Lower leg skin (tissue), 4 donors: ENCODE data around the gene SEMA3G. TPM values are rescaled to one million over a fixed set of nuclear protein-coding genes. Genes with fewer than 3 reads are reported as not detected.
A peak's percentile ranks its signal among the peaks of the same experiment; 100 is the strongest.

Source experiments
- DNase-seq, 2 donors: peaks; one replicate each; pipeline ENCODE4 v3.0.0-alpha.2; 2019; ENCODE audit warnings: low spot score in 2 of 2
- H3K4me3 ChIP-seq: fragments of 200-600 bp; sonication (generic); 2 replicates; pipeline ENCODE4 v1.5.1; 2017; ENCODE audit warnings: mild to moderate bottlenecking, low read depth; ENCODE audit not compliant: poor library complexity, severe bottlenecking
- POLR2A ChIP-seq, 2 donors: fragments of 450-650 bp; IDR thresholded peaks; one replicate each; pipeline ENCODE4 v1.6.1; 2016 to 2017; ENCODE audit warnings: antibody characterized with exemption in 2 of 2, mild to moderate bottlenecking in 1 of 2, moderate library complexity in 1 of 2
- WGBS, 2 donors: methylation state at CpG; one replicate each; pipeline ENCODE4 v1.1.5; 2018; 5-methylcytosine and 5-hydroxymethylcytosine counted together
- intact Hi-C: fragments of 100-400 bp; cut with DNase I; formaldehyde crosslinking; loops from one replicate; pipeline ENCODE4 v1.15.0; 2023; ENCODE audit warnings: low total_unique reads
- total RNA-seq, 4 donors: library from RNA; depleted of rRNA; stranded (reverse); fragments of >200 nt; gene quantifications; one replicate each; pipeline ENCODE4 v1.1.0, GENCODE V29; 2016
- TF ChIP-seq, protein P1 (sequence below), 3 donors: fragments of 450-650 bp; IDR thresholded peaks; one replicate each; pipeline ENCODE4 v1.5.1; 2016; ENCODE audit warnings: antibody characterized with exemption in 3 of 3, mild to moderate bottlenecking in 3 of 3, moderate library complexity in 2 of 3

The SEMA3G gene
- total RNA-seq, 4 donors from 2014 or later = 17.9 to 49.8 (median 26.9) TPM

DNA sequence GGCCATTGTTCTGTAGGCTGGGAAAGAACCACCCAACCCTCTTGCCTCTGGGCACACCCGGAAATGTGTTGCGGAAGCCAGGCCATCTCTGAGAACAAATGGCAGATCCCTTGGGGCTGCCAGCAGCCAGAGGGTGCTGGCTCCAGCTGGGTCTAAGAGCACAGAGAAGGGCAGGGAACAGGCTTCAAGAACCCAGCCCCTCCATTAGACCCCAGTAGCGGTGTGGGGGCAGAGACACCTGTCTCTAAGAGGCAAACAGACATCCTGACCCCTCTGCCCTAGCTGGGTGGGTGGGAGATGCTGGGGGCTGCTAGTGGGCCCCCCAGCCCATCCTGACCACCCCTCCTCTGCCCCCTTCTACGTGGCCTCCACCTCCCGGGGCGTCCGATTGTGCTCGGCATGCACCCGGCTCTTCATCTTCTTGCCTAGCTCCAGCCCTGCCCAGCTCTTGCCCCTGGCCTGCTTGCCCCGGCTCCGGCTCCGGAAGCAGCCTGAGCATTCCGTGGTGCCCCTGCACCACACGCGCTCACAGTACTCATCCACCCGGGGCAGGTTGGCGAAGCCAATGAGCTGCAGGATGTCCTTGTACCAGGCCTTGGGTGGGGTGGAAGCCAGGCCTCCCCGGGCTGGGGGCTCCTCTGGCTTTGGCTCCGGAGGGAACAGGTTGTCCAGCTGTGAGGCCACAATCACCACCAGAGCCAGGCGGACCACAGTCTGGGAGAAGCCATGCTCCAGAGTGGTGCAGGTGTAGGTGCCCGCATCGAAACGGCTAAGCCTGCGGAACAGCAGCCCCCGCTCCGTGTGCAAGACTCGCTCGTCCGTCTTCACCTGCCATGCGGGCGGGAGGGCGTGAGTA lies 9.4 kb downstream of the SEMA3G start:
- WGBS, 2 donors = 91 to 94% methylated on average over 29 to 30 of the region's 32 CpGs
- TF ChIP-seq POLR2A (IDR thresholded peaks at IDR 0.05) = no peak
- TF ChIP-seq, protein P1, sequence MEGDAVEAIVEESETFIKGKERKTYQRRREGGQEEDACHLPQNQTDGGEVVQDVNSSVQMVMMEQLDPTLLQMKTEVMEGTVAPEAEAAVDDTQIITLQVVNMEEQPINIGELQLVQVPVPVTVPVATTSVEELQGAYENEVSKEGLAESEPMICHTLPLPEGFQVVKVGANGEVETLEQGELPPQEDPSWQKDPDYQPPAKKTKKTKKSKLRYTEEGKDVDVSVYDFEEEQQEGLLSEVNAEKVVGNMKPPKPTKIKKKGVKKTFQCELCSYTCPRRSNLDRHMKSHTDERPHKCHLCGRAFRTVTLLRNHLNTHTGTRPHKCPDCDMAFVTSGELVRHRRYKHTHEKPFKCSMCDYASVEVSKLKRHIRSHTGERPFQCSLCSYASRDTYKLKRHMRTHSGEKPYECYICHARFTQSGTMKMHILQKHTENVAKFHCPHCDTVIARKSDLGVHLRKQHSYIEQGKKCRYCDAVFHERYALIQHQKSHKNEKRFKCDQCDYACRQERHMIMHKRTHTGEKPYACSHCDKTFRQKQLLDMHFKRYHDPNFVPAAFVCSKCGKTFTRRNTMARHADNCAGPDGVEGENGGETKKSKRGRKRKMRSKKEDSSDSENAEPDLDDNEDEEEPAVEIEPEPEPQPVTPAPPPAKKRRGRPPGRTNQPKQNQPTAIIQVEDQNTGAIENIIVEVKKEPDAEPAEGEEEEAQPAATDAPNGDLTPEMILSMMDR (IDR thresholded peaks at IDR 0.05) = no peak
- DNase-seq = peak in 1 of 2 donors; percentile 80
- intact Hi-C loops = no loop called here
- no peak overlapping the region for H3K4me3 ChIP-seq

DNA sequence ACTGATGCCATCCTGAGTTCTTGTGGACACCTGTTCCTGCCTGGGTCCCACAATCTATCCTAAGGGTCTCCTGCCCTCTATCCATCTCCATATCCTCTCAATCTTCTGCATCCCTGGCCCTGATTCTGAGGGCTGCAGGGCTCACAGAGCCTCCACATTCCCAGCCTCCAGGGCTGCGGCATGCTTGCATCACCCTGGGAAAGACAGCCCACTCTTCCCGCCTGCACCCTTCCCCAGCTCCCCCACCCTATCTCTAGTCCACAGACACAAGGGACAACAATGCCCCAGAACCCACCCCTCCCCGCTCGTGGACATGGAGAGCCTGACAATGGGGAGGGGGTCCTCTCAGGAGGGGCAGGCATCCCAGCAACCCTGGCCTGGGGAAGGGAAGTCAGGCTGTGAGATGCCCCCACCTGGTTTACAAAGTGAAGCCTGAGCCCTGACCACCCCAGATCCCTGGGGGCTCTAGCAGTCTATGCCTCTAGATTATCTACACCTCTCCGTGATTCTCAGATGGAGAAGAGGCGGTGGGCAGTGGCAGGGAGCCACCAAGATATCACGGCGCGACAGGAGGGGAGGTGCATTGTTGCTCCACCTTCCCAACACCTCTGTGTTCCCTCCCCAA lies 10.3 kb downstream of the SEMA3G start:
- intact Hi-C loops = no loop called here
- no peak for TF ChIP-seq POLR2A (IDR thresholded peaks at IDR 0.05)
- TF ChIP-seq, protein P1 (IDR thresholded peaks at IDR 0.05) = no peak
- H3K4me3 ChIP-seq = no peak overlapping the region
- DNase-seq = peak in 1 of 2 donors; percentile 75
- WGBS, 2 donors = 83 to 86% methylated on average over 9 of the region's 9 CpGs

DNA sequence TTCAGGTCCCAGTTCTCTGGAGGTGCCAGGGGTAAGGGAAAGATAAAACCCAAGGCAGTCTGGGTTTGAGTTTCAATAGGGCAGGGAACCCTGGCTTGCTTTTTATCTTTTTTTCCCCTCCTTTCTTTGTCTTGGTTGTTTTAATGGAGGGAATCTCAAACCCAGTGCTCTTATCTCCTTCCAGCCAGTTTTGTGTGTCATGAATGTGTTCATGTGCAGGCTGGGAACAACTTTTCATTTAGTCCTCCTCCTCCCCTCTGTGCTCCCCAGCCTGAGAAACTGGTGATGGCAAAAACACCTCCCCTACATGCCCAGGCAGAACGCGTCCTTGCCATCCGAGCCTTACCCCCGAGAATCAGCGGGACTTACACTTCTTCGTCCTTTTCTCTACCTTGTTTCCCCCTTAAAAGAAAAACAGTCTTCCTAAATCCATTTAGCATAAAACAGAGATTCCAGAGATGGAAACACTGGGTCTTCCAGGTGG lies 10.9 kb downstream of the SEMA3G start:
- TF ChIP-seq, protein P1 (IDR thresholded peaks at IDR 0.05) = no peak
- TF ChIP-seq POLR2A (IDR thresholded peaks at IDR 0.05) = no peak
- H3K4me3 ChIP-seq = no peak overlapping the region
- intact Hi-C loops = no loop called here
- peak in 1 of 2 donors; percentile 57 for DNase-seq
- WGBS, 2 donors = 55 to 65% methylated on average over 6 of the region's 6 CpGs

DNA sequence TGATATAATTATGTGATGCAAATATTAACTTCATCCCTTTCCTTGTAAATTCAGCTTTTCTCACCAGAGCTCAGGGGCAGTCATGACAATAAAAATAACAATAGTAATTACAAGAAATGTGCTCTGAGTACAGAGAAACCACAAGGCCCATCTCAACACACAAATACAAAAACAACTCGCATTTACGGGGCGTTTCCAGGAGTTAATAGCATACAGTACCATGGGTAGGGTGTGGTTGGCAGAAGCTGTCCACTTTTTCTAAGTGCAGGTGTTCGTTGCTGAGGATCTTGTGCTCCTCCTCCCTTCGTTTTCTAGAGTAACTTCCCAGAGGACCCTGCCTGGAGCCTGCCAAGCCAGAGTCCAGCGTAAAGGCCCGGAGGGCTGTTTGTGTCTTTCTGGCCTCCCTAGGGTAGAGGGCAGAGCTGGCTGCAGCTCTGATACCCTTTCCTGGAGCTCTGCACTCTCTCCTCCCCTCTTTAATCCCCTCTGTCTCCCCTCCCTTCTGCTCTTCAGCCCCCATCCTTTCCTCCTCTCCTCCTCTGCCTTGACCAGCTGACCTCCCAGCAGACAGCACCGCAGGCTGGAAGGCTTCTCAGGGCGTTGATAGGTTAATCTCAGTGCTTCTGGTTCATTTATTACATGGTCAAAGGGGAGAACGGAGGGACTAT lies 11.4 kb downstream of the SEMA3G start:
- TF ChIP-seq, protein P1 (IDR thresholded peaks at IDR 0.05) = no peak
- TF ChIP-seq POLR2A (IDR thresholded peaks at IDR 0.05) = no peak
- H3K4me3 ChIP-seq = no peak overlapping the region
- peak in 1 of 2 donors; percentile 61 for DNase-seq
- intact Hi-C loops = no loop called here
- WGBS, 2 donors = 52 to 54% methylated on average over 10 of the region's 10 CpGs

DNA sequence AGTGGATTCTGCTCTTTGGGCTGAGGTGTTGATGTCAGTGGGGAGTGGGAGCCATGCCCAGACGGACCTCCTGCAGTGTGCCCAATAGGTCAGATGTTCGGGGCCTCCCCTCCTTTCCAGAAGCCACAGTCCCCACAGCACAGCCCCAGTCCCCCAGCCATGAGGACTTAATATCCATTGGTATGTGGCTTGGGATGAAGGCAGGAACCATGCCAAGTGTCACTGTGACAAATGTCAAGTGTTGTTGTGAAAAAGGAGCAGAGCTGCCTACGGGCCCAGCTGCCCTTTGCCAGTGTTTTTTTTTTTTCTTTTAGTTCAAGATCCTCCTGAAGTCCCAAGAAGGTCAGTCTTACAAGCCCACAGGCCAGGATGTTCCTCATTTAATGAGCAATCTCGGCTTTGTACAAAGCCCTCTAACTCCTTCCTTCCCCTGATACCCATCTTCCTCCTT lies 12.2 kb downstream of the SEMA3G start:
- intact Hi-C loops = no loop called here
- no peak for TF ChIP-seq POLR2A (IDR thresholded peaks at IDR 0.05)
- TF ChIP-seq, protein P1 (IDR thresholded peaks at IDR 0.05) = no peak
- H3K4me3 ChIP-seq = no peak overlapping the region
- 56 to 59% methylated on average over 4 of the region's 4 CpGs for WGBS, 2 donors
- peak in 1 of 2 donors; percentile 79 for DNase-seq
